AML-193 (cell line): ENCODE data around the gene ALDH3B2.
A peak's percentile ranks its signal among the peaks of the same experiment; 100 is the strongest.
"Not testable (repeated sequence)": the region's sequence is repeated elsewhere in the genome, so short reads cannot be mapped to it uniquely, and the experiment has no call there.

Experiments used
- DNase-seq, 2 experiments: peaks; one replicate each; lab custom pipeline; 2025; lab: John Stamatoyannopoulos, UW

ALDH3B2 gene

DNA sequence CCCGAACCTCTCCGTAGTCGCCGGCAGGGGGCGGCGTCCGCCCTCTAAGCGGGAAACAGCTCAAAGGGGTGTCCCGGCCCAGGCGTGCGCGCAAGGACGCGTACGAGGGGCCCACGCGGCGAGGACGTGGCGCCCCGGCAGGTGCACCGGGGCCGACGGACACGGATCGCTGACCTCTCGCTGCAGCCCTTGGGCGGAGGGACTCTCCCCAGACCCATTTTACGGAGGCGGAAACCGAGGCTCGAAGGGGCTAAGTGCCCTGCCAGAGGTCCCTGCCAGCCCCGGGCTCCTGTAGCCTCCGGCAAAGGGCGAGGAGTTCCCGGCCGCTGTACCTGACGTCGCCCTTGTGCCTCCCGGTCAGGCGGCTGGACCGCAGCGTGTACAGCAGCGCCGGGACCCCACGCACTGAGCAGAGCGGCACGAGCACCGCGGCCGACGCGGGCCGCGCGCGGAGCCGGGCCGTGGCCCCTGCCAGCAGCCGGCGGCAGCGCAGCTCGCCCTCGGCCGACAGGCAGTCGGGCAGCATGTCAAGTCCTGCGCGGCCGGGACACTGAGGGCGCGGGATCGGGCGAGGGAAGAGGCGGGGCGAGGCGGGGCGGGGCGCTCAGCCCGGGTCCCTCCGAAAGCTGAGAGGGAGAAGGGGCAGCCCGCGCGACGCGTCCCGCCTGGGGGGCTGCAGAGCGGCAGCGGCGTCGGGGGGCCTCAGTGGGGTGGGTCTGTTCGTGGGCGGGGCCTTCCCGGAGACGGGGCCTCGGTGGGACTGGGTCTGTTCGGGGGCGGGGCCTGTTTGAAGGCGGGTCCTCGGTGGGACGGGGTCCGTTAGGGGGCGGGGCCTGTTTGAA, 44.8 kb downstream of the ALDH3B2 start, which contains the start of gene NUDT8:
Gene NUDT8, minus strand, starts transcription at position 552 of the 842 bp plus-strand sequence. Its CDS starts 26 bp downstream, at position 526.
- DNase-seq = peak; percentile 65 to 77

DNA sequence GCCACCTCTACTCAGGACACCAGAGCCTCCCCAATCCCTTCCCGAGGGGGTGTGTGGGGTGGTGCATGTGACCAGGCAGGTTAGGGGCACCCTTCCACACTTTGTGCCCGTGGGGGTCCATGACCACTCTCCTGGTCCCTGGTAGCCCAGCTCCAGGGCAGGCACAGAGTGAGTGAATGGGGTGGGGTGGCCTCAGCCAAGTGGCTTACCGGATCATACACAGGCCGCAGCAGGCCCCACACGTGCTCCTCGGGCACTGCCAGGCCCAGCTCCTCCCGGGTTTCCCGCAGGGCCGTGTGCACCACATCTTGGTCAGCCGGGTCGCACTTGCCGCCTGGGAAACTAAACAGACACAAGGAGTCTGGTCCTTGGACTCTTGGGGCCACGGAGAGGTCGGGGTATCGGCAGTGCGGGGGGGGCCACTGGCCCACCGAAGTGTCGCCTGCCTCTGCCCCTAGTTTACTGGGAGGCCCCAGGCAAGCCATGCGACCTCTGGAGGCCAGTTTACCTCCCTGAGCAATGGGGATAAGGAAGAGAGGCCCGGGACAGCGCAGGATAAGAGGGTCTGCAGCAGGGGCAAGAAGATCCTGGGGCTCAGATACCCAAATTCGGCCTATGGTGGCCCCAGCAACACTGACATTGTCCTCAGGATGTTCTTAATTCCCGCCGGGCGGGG, 45.6 kb downstream of the ALDH3B2 start:
- no peak for DNase-seq

DNA sequence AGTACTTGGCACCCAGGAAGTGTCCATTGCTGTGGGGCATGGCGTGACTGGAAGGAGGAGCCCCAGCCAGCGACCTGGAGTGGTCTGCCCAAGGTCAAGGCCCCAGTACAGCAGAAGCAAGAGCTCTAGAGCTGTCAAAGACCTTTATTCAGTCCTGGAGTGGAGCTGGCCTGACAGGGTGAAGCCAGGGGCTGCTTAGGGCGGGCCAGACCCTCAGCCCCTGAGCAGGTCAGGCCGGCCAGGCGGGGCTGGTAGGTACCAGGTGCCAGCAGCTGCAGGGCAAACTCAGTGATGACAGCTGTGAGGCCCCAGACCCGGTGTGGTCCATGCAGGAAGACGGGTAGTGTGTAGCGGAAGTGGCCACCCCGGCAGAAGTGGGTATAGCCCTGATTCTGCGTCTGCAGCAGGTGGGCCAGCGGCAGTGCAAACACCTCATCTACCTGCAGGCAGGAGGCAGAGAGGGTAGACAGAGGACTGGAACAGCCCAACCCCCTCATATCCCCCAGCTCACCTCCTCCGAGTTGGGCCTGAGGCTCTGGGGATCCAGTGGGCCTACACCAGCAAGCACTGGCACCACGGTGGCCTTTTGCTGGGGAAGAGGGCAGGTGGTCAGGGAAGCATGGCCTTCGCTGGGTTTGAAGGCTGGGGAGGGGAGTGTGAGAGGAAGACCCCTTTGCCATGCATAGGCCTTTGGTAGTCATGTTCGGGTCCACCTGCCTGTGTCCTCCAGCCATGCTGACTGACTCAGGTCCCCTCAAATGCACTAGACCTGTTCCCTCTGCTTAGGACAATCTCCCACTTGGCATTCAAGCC, 46.4 kb downstream of the ALDH3B2 start:
- no peak for DNase-seq

DNA sequence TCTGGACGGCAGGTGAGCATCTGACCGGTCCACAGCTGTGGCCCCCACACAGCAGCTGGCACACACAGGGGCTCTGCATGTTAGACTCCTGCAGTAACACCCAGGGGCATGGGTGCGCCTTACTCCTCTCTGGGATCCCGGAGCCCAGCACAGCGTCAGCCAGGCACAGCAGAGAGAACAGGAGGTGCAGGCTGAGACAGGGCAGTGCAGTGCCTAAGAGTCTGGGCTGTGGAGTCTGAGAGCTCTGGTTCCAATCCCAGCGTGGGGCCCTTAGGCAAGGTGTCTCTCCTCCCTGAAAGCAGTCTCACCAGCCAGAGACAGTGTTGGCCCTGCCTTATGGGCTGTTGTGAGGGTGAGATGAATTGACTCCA, 47.0 kb downstream of the ALDH3B2 start:
- DNase-seq = no peak

DNA sequence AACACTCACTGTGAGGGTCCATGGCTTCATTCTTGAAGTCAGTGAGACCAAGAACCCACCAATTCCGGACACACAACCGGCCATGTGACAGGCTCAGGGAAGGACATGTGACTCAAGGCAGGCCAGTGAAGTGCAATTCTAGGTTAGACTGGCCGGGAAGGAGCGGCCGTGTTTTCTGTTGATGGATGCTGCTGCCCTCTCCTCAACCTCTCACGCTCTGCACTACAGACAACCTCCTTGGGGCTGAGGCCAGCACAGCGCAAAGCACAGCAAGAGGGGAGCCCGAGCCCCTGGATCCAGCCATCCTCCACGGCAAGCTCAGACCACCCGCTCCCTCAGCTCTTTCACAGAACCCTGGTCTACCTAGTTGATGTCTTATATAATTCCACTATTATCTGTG, 47.5 kb downstream of the ALDH3B2 start:
- no peak for DNase-seq

DNA sequence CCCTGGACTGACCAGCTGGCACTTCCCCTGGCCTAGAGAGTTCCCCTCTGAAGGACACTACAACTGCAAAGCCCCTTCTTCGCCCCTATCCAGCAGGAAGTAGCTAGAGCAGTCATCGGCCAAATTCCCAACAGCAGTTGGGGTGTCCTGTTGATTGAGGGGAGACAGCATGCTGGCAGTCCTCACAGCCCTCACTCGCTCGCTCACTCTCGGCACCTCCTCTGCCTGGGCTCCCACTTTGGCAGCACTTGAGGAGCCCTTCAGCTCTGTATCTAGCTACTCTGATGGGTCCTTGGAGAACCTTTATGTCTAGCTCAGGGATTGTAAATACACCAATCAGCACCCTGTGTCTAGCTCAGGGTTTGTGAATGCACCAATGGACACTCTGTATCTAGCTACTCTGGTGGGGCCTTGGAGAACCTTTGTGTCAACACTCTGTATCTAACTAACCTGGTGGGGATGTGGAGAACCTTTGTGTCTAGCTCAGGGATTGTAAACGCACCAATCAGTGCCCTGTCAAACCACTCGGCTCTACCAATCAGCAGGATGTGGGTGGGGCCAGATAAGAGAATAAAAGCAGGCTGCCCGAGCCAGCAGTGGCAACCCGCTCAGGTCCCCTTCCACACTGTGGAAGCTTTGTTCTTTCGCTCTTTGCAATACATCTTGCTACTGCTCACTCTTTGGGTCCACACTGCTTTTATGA, 48.1 kb downstream of the ALDH3B2 start:
- DNase-seq = not testable (repeated sequence)

DNA sequence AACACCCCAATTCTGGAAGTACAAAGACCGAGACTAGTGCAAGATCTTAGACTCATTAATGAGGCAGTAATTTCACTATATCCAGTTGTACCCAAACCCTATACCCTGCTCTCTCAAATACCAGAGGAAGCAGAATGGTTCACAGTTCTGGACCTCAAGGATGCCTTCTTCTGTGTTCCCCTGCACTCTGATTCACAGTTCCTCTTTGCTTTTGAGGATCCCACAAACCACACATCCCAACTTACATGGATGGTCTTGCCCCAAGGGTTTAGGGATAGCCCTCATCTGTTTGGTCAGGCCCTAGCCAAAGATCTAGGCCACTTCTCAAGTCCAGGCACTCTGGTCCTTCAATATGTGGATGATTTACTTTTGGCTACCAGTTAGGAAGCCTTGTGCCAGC, 50.6 kb downstream of the ALDH3B2 start:
- not testable (repeated sequence) for DNase-seq

DNA sequence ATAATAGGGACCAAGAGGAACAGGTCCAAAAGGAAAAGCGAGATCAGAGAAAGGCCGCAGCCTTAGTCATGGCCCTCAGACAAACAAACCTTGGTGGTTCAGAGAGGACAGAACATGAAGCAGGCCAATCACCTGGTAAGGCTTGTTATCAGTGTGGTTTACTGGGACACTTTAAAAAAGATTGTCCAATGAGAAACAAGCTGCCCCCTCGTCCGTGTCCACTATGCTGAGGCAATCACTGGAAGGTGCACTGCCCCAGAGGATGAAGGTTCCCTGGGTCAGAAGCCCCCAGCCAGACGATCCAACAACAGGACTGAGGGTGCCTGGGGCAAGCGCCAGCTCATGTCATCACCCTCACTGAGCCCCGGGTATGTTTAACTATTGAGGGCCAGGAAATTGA, 51.5 kb downstream of the ALDH3B2 start:
- not testable (repeated sequence) for DNase-seq

DNA sequence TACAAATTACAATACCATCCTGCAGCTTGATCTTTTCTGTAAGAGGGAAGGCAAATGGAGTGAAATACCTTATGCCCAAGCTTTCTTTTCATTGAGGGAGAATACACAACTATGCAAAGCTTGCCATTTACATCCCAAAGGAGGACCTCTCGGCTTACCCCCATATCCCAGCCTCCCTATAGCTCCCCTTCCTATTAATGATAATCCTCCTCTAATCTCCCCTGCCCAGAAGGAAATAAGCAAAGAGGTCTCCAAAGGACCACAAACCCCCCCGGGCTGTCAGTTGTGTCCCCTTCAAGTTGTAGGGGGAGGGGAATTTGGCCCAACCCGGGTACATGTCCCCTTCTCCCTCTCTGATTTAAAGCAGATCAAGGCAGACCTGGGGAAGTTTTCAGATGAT, 52.5 kb downstream of the ALDH3B2 start:
- DNase-seq = not testable (repeated sequence)

DNA sequence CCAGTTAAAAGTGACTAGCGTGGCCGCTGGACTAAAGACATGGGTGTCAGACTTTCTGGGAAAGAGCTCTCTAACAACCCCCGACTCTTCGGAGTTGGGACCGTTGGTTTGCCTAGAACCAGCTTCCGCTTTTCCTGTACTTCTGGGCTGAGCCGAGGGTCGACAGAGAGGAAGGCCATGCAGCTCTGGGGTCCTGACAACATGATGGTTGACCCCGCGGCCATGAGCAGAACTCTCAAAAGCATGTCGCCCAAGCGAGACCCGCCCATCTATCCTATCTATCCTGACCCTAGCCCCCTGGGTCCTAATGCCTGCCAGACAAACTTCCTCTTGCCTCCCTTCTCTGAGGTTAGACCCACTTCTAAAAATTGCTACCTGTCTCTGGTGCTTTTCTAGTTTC, 53.8 kb downstream of the ALDH3B2 start:
- not testable (repeated sequence) for DNase-seq

DNA sequence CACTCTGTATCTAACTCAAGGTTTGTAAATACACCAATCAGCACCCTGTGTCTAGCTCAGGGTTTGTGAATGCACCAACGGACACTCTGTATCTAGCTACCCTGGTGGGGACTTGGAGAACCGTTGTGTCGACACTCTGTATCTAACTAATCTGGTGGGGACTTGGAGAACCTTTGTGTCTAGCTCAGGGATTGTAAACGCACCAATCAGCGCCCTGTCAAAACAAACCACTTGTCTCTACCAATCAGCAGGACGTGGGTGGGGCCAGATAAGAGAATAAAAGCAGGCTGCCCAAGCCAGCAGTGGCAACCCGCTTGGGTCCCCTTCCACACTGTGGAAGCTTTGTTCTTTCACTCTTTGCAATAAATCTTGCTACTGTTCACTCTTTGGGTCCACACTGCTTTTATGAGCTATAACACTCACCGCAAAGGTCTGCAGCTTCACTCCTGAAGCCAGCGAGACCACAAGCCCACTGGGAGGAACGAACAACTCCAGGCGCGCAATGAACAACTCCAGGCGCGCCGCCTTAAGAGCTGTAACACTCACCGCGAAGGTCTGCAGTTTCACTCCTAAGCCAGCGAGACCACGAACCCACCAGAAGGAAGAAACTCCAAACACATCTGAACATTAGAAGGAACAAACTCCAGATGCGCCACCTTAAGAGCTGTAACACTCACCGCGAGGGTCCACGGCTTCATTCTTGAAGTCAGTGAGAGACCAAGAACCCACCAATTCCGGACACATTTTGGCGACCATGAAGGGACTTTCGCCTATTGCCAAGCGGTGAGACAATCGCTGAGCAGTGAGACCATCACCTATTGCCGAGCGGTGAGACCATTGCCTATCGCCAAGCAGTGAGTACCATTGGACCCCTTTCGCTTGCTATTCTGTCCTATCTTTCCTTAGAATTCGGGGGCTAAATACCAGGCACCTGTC, 54.5 kb downstream of the ALDH3B2 start:
- not testable (repeated sequence) for DNase-seq

DNA sequence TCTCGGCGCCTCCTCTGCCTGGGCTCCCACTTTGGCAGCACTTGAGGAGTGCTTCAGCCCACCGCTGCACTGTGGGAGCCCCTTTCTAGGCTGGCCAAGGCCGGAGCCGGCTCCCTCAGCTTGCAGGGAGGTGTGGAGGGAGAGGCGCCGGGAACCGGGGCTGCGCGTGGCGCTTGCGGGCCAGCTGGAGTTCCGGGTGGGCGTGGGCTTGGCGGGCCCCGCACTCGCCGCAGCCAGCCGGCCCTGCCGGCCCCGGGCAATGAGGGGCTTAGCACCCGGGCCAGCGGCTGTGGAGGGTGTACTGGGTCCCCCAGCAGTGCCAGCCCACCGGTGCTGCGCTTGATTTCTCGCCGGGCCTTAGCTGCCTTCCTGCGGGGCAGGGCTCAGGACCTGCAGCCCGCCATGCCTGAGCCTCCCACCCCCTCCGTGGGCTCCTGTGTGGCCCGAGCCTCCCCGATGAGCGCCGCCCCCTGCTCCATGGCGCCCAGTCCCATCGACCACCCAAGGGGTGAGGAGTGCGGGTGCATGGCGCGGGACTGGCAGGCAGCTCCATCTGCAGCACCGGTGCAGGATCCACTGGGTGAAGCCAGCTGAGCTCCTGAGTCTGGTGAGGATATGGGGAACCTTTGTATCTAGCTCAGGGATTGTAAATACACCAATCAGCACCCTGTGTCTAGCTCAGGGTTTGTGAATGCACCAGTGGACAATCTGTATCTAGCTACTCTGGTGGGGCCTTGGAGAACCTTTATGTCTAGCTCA, 55.3 kb downstream of the ALDH3B2 start:
- DNase-seq = not testable (repeated sequence)

DNA sequence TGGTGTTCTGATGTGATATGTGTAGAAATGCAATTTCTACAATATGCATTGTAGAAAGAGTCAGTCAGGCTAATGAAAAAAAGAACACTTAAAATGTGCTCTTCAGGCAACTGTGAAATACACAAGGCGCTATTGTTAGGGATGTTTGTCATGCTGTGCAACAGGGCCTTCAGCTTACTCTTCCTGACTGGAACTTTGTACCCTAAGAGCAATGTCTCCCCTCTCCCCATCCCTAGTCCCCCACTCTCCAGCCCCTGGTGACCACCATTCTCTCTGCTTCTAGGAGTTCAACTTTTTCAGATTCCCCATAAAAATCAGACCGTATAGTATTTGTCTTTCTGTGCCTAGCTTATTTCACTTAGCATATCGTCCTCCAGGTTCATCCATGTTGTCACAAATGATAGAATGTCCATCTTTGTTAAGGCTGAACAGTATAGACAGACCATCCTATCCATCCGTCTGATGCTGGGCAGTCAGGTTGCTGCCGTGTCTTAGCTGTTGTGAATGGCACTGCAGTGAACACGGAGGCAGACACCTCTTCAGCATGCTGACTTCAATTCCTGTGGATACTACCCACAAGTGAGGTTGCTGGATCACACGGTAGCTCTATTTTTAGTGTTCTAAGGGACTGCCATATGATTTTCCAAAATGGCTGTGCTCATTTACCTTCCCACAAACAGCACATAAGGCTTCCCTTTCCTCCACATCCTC, 57.0 kb downstream of the ALDH3B2 start:
- DNase-seq = no peak

DNA sequence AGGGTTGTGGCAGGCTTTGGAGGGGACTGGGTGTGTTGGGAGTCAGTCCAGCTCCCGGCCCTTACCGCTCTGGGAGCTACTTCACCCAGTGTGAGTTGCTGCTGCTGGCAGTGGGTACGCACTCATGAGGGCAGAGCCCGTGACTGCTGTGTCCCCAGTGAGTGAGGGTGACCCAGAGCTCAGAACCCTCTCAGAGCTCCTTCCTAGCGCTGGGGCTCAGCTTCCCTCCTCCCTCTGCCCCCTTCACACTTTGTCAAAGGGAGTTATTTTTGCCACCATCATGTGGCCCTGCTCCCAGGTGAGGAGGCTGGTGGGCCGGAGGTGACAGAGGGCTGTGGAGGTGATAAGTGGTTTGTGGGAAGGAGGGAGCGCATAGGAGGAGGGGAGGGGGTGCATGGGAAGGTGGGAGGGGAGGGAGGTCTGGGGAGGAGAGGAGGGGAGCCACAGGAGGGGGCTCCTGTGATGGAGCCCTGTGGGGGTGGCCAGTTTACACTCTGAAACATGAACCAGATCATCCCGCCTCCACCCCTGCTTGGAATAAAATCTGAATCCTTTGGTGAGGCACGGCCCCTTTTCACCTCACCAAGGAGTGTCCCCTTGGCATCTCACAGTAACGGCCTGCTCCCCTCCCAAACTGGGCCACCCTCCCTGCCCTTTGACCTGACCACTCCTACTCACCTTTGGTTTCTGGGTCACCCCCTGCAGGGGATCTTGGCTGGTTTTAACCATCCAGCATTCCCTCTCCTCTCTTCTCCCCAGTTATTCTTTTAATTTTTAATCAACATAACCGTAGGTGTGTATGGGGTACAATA, 57.8 kb downstream of the ALDH3B2 start:
- DNase-seq = no peak

DNA sequence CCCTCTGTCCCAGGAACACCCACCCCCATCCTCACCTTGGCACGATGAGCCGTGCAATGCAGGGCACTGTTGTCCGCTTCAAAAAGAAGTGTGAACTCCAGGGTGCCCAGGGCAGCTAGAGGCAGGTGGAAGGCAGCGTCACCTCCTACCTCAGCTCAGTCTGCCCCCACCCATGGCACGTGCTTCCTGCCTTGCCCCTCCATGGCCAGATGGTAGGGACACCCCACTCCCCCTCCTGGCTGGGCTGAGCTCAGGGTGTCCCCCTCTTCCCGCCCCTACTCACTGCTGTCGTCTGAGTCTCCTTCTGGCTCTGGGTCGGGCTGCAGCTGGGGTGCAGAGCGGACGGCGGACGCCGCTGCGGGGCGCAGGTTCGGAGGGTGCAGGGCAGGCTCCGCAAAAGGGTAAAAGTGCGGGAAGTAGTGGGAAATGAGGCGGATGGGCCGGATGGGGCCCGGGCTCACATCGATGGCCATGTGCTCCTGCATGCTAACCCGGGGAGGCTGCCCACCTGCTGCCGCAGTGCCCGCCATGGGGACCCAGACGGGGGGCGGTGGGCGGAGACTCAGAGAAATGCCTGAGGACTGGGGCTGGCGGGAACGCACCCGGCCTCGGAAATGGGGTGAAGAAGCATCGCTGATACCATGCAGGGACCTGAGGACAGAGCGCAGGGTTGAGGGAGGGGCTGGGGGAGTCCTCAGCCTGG, 58.5 kb downstream of the ALDH3B2 start:
- no peak for DNase-seq

DNA sequence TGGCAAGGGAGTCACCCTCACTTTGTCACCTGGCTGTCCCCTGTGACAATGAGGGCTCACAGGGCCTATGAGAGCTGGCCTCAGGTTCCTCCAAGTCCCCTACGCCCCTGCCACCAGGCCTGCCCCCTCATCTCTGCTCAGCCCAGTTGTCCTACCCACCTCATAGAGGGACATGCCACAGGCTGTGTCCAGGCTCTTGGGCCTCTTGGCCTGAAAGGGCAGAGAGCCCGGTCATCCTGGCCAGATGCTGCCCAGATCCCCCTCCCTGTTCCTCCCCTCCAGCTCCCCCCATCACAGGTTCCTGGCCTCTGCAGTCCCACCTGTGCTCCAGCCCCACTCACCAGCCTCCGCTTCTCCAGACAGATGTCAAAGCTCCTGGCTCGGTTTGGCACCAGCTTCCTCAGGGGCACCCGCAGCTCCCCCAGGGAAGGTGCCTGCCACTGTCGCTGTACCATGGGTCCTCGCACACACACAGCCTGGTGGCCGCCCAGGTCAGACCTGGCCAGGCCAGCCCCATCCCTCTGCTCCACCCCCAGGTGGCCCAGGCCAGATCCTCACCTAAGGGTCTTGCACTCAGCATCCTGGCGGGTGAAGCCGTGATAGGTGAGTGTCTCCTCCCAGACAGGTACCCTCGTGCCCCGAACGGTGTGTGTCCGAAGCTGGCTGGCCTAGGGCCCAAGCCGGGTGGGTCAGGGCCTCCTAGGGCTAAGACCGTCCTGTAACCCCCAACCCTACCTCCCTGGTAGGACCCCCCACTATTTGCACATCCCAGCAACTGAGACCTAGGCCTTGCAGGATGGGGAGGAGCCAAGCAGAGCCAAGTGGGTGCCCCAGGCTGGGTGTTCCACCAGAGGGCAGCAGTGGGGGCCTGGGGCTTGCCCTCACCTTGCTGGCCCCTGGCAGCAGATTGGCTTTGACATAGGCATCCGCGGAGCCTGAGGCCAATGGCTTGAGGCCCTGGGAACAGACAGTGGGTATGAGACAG, 59.4 kb downstream of the ALDH3B2 start:
- DNase-seq = peak; percentile 50 to 54
